Uterus (tissue), 2 donors: ENCODE measurements around the gene ACAD10.

Experiments
- POLR2A ChIP-seq, 2 donors: fragments of 450-650 bp; IDR thresholded peaks; one replicate each; pipeline ENCODE4 v1.6.1; 2016; ENCODE audit warnings: antibody characterized with exemption in 2 of 2, mild to moderate bottlenecking in 1 of 2, moderate library complexity in 1 of 2
- TF ChIP-seq, protein P1 (sequence below), 4 experiments: fragments of 200-600 bp in 2 of 4; fragments of 450-650 bp in 2 of 4; sonication (generic) in 2 of 4; IDR thresholded peaks; one replicate each; pipeline ENCODE4 v1.5.1; 2016 to 2019; ENCODE audit warnings: antibody characterized with exemption in 4 of 4, mild to moderate bottlenecking in 2 of 4, moderate library complexity in 1 of 4

DNA sequence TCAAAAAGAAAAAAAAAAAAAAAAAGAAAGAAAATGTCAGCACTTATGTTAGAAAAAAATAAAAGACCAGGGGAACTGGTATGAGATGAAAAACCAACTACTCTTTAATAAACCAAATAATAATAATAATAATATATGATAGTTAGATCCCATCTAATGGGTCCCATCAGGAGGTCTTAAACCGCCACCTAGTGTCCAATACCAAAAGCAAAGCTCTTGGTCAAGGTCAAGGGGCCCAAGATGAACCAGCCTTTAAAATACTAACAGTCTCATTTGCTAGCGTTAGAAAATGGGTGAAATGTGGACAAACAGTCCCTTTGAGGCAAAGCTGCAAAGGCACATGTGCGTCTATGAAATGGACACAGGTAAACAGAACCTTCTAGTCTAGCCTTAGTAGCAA, 12.3 kb upstream of the ACAD10 start:
- TF ChIP-seq, protein P1, sequence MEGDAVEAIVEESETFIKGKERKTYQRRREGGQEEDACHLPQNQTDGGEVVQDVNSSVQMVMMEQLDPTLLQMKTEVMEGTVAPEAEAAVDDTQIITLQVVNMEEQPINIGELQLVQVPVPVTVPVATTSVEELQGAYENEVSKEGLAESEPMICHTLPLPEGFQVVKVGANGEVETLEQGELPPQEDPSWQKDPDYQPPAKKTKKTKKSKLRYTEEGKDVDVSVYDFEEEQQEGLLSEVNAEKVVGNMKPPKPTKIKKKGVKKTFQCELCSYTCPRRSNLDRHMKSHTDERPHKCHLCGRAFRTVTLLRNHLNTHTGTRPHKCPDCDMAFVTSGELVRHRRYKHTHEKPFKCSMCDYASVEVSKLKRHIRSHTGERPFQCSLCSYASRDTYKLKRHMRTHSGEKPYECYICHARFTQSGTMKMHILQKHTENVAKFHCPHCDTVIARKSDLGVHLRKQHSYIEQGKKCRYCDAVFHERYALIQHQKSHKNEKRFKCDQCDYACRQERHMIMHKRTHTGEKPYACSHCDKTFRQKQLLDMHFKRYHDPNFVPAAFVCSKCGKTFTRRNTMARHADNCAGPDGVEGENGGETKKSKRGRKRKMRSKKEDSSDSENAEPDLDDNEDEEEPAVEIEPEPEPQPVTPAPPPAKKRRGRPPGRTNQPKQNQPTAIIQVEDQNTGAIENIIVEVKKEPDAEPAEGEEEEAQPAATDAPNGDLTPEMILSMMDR (IDR thresholded peaks at IDR 0.05), result peak in 2 of 4 experiments; percentile 31 to 37
- TF ChIP-seq POLR2A (IDR thresholded peaks at IDR 0.05), result no peak
